Neural progenitor cell (in vitro differentiated cells): ENCODE data around the gene MID1. TPM values are rescaled to one million over a fixed set of nuclear protein-coding genes. Genes with fewer than 3 reads are reported as not detected.

Experiments used
- DNase-seq: peaks from one replicate; pipeline ENCODE4 v3.0.0-alpha.2; 2016; ENCODE audit warnings: low spot score
- H2AFZ ChIP-seq: fragments of 200-600 bp; sonication (generic); replicated peaks from 2 replicates; pipeline ENCODE4 v1.6.1; 2016; ENCODE audit warnings: antibody characterized with exemption
- H3F3A ChIP-seq: fragments of 200-600 bp; sonication (generic); 2 replicates; pipeline ENCODE4 v1.6.1; 2016; ENCODE audit warnings: antibody characterized with exemption, low read depth
- H3K27ac ChIP-seq: fragments of 200-600 bp; sonication (generic); 2 replicates; pipeline ENCODE4 v1.5.1; 2016; ENCODE audit warnings: mild to moderate bottlenecking
- H3K27me3 ChIP-seq: fragments of 200-600 bp; sonication (generic); 2 replicates; pipeline ENCODE4 v1.6.1; 2016; ENCODE audit warnings: mild to moderate bottlenecking, moderate library complexity
- H3K36me3 ChIP-seq: fragments of 200-600 bp; sonication (generic); 2 replicates; pipeline ENCODE4 v1.5.1; 2016
- H3K4me1 ChIP-seq: fragments of 200-600 bp; sonication (generic); 2 replicates; pipeline ENCODE4 v1.6.1; 2016; ENCODE audit warnings: mixed run types
- H3K4me2 ChIP-seq: fragments of 200-600 bp; sonication (generic); 2 replicates; pipeline ENCODE4 v1.6.1; 2016
- H3K4me3 ChIP-seq: fragments of 200-600 bp; sonication (generic); 2 replicates; pipeline ENCODE4 v1.5.1; 2016
- H3K79me2 ChIP-seq: fragments of 200-600 bp; sonication (generic); 2 replicates; pipeline ENCODE4 v1.6.1; 2016; ENCODE audit warnings: low read depth
- H3K9ac ChIP-seq: fragments of 200-600 bp; sonication (generic); 2 replicates; pipeline ENCODE4 v1.6.1; 2016
- H3K9me3 ChIP-seq: fragments of 200-600 bp; sonication (generic); 2 replicates; pipeline ENCODE4 v1.5.1; 2016; ENCODE audit warnings: low read depth
- H4K20me1 ChIP-seq: fragments of 200-600 bp; sonication (generic); 2 replicates; pipeline ENCODE4 v1.6.1; 2016; ENCODE audit warnings: low read depth
- H3K27ac Mint-ChIP-seq: 3 replicates; pipeline ENCODE4 v1.8.0; 2021; ENCODE audit warnings: mixed read lengths
- H3K27me3 Mint-ChIP-seq: 2 replicates; pipeline ENCODE4 v1.8.0; 2022; ENCODE audit warnings: low read depth, mild to moderate bottlenecking, inconsistent platforms, moderate library complexity, mixed read lengths; ENCODE audit not compliant: insufficient read depth
- H3K36me3 Mint-ChIP-seq: 3 replicates; pipeline ENCODE4 v1.8.0; 2021; ENCODE audit warnings: mixed read lengths
- H3K4me1 Mint-ChIP-seq: 3 replicates; pipeline ENCODE4 v1.8.0; 2021; ENCODE audit warnings: mixed read lengths
- H3K4me3 Mint-ChIP-seq: 3 replicates; pipeline ENCODE4 v1.8.0; 2021; ENCODE audit warnings: mild to moderate bottlenecking, moderate library complexity, mixed read lengths
- H3K9me3 Mint-ChIP-seq: 3 replicates; pipeline ENCODE4 v1.8.0; 2020; ENCODE audit warnings: mixed read lengths
- EZH2 ChIP-seq: fragments of 200-600 bp; sonication (generic); IDR thresholded peaks from 2 replicates; pipeline ENCODE4 v1.6.1; 2017; ENCODE audit warnings: antibody characterized with exemption, mild to moderate bottlenecking, moderate library complexity
- EZH2phosphoT487 ChIP-seq: fragments of 200-600 bp; sonication (generic); IDR thresholded peaks from 2 replicates; pipeline ENCODE4 v1.6.1; 2017; ENCODE audit warnings: antibody characterized with exemption
- small RNA-seq: library from RNA; depleted of rRNA; stranded (forward); fragments of <200 nt; gene quantifications from one replicate; pipeline ENCODE3, GENCODE V24; 2015
- total RNA-seq: library from RNA; depleted of rRNA; stranded (reverse); fragments of >200 nt; gene quantifications from 2 replicates; pipeline ENCODE4 v1.2.3, GENCODE V29; 2015; ENCODE audit warnings: low replicate concordance
- TF ChIP-seq, protein P1 (sequence below): fragments of 200-600 bp; sonication (generic); IDR thresholded peaks from 2 replicates; pipeline ENCODE4 v1.5.1; 2017; ENCODE audit warnings: antibody characterized with exemption, mild to moderate bottlenecking

The MID1 gene
- total RNA-seq, 1 donor from 2014 or later, result 29.5 TPM

DNA sequence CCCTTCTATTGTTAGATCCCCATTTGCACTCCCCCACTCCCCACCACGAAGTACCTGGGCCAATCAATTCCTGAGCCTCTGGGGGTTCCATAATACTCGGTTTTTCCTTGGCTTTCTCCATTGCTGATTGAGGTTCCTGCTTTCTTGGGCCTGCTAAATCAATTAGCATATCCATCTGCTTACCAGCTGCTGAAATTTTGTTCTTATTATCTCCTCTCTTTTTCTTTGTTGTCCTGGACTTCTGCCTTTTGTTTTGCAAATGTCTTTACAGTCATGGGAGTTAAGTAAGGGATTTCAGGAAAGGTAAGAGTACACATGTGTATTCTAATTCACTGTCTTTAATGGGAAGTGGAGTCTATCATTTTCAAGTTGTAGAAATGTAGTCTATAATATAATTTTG lies 222.2 kb downstream of the MID1 start:
- Histone ChIP-seq H3K4me3 (no peak overlapping the region), H2AFZ (no peak overlapping the region), H4K20me1 (no peaks in the 10 kb centered on the region), H3K27me3 (no peaks in the 10 kb centered on the region), H3K9me3 (peaks cover 3% of the 10 kb centered on the region), H3K27ac (no peak overlapping the region), H3K9ac (no peak overlapping the region), H3K79me2 (no peaks in the 10 kb centered on the region), H3K4me1 (no peaks in the 10 kb centered on the region), H3F3A (no peaks in the 10 kb centered on the region), H3K4me2 (no peak overlapping the region), H3K36me3 (no peaks in the 10 kb centered on the region)
- Mint-ChIP-seq H3K9me3 (peaks cover 7% of the 10 kb centered on the region), H3K4me3 (no peak overlapping the region), H3K27me3 (peaks cover 6% of the 10 kb centered on the region), H3K27ac (no peak overlapping the region), H3K4me1 (no peaks in the 10 kb centered on the region), H3K36me3 (no peaks in the 10 kb centered on the region)
- DNase-seq, result no peak
- TF ChIP-seq, protein P1, sequence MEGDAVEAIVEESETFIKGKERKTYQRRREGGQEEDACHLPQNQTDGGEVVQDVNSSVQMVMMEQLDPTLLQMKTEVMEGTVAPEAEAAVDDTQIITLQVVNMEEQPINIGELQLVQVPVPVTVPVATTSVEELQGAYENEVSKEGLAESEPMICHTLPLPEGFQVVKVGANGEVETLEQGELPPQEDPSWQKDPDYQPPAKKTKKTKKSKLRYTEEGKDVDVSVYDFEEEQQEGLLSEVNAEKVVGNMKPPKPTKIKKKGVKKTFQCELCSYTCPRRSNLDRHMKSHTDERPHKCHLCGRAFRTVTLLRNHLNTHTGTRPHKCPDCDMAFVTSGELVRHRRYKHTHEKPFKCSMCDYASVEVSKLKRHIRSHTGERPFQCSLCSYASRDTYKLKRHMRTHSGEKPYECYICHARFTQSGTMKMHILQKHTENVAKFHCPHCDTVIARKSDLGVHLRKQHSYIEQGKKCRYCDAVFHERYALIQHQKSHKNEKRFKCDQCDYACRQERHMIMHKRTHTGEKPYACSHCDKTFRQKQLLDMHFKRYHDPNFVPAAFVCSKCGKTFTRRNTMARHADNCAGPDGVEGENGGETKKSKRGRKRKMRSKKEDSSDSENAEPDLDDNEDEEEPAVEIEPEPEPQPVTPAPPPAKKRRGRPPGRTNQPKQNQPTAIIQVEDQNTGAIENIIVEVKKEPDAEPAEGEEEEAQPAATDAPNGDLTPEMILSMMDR, result no peak
- TF ChIP-seq EZH2 (no peak), EZH2phosphoT487 (no peak)

DNA sequence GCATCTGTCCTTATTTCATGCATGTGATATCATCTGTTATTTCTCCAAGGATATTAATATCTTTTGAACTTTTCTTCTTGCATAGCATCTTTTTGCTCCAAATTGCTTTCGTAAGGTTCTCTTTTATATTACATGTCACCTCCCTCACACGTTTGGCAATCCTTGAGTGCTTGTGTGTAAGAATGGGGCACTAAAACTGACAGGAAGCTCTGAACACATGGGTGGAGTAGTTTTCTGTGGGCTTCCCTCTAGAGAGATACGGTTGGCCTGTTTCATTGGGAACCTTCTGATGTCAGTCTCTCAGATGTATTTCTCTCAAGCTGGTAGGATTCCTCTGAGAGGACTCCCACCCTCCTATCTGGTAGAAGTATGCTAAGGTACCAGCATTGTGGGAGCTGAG lies 223.0 kb downstream of the MID1 start:
- Histone ChIP-seq H4K20me1 (no peaks in the 10 kb centered on the region), H3K4me3 (no peak overlapping the region), H3K4me2 (no peak overlapping the region), H3K79me2 (no peaks in the 10 kb centered on the region), H3K9ac (no peak overlapping the region), H3K36me3 (no peaks in the 10 kb centered on the region), H3K9me3 (peaks cover 3% of the 10 kb centered on the region), H3K4me1 (no peaks in the 10 kb centered on the region), H3K27ac (no peak overlapping the region), H3F3A (no peaks in the 10 kb centered on the region), H3K27me3 (no peaks in the 10 kb centered on the region), H2AFZ (no peak overlapping the region)
- H3K4me3 Mint-ChIP-seq, result no peak overlapping the region
- H3K27me3 Mint-ChIP-seq, result peaks cover 6% of the 10 kb centered on the region
- no peak overlapping the region for H3K27ac Mint-ChIP-seq
- peaks cover 7% of the 10 kb centered on the region for H3K9me3 Mint-ChIP-seq
- DNase-seq, result no peak
- H3K4me1 Mint-ChIP-seq, result no peaks in the 10 kb centered on the region
- TF ChIP-seq, protein P1, result no peak
- TF ChIP-seq EZH2phosphoT487 (no peak), EZH2 (no peak)
- no peaks in the 10 kb centered on the region for H3K36me3 Mint-ChIP-seq

DNA sequence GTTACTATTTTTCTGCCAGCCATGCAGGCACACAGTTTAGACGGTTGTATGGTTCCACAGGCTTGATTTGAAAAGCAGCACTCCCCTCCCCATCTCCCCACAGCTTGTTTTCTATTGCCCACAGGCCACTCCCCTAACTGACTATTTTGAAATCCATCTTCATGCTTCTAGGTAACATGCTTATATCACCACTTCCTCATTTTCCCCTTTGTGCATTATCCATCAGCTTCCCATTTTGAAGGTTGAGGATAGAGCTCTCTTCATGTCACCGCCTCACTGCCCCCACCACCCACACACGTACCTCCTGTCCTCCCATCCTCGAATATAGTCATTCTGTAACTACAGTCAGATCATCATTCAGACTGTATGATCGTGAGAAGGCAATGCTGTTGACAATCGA lies 224.7 kb downstream of the MID1 start:
- H3K79me2 ChIP-seq, result no peaks in the 10 kb centered on the region
- Mint-ChIP-seq H3K4me1 (no peaks in the 10 kb centered on the region), H3K9me3 (peaks cover 4% of the 10 kb centered on the region), H3K4me3 (no peak overlapping the region), H3K27me3 (peaks cover 5% of the 10 kb centered on the region), H3K36me3 (no peaks in the 10 kb centered on the region), H3K27ac (no peak overlapping the region)
- no peak for DNase-seq
- no peak overlapping the region for H3K4me3 ChIP-seq
- H3K9me3 ChIP-seq, result no peaks in the 10 kb centered on the region
- no peak overlapping the region for H3K27ac ChIP-seq
- H2AFZ ChIP-seq, result no peak overlapping the region
- TF ChIP-seq, protein P1, result no peak
- TF ChIP-seq EZH2phosphoT487 (no peak), EZH2 (no peak)
- no peak overlapping the region for H3K9ac ChIP-seq
- no peaks in the 10 kb centered on the region for H3K4me1 ChIP-seq
- no peaks in the 10 kb centered on the region for H4K20me1 ChIP-seq
- H3F3A ChIP-seq, result no peaks in the 10 kb centered on the region
- H3K27me3 ChIP-seq, result no peaks in the 10 kb centered on the region
- H3K36me3 ChIP-seq, result no peaks in the 10 kb centered on the region
- H3K4me2 ChIP-seq, result no peak overlapping the region

Small RNA genes within 50 kb of the gene (small RNA-seq; reads per million reads assigned to genes)
- not detected for gene RNU6-800P
